Sigmoid colon (tissue), 7 donors: ENCODE data around the gene BEX4. TPM values are rescaled to one million over a fixed set of nuclear protein-coding genes. Genes with fewer than 3 reads are reported as not detected.
"Not testable (repeated sequence)": the region's sequence is repeated elsewhere in the genome, so short reads cannot be mapped to it uniquely, and the experiment has no call there.

Experiments used
- DNase-seq: peaks from one replicate; pipeline ENCODE4 v3.0.0-alpha.2; 2019
- H3K27ac ChIP-seq, 4 donors: fragments of 200-600 bp; sonication (generic); one replicate each; pipeline ENCODE4 v1.5.1; 2016 to 2019; ENCODE audit warnings: mild to moderate bottlenecking in 1 of 4
- H3K27me3 ChIP-seq, 3 donors: fragments of 200-600 bp; sonication (generic); one replicate each; pipeline ENCODE4 v1.5.1; 2019; ENCODE audit warnings: mild to moderate bottlenecking in 1 of 3
- H3K36me3 ChIP-seq, 4 donors: fragments of 200-600 bp; sonication (generic); one replicate each; pipeline ENCODE4 v1.5.1; 2016 to 2019
- H3K4me1 ChIP-seq, 4 donors: fragments of 200-600 bp; sonication (generic); one replicate each; pipeline ENCODE4 v1.5.1; 2017 to 2019
- H3K4me3 ChIP-seq, 4 donors: fragments of 200-600 bp; sonication (generic); one replicate each; pipeline ENCODE4 v1.5.1; 2017 to 2019; ENCODE audit warnings: mild to moderate bottlenecking in 2 of 4, moderate library complexity in 1 of 4
- H3K9me3 ChIP-seq, 4 donors: fragments of 200-600 bp in 3 of 4; sonication (generic) in 3 of 4; one replicate each; pipeline versions ENCODE4 v1.5.1 to v1.6.1; 2013 to 2019
- CTCF ChIP-seq, 4 experiments: fragments of 450-650 bp in 3 of 4; fragments of 200-600 bp in 1 of 4; IDR thresholded peaks; one replicate each; pipeline ENCODE4 v1.5.1; 2016 to 2019; ENCODE audit warnings: antibody characterized with exemption in 4 of 4, mild to moderate bottlenecking in 3 of 4, moderate library complexity in 2 of 4
- EP300 ChIP-seq, 4 donors: sonication (generic); formaldehyde crosslinking; IDR thresholded peaks; one replicate each; pipeline ENCODE4 v1.6.1; 2017; ENCODE audit warnings: antibody characterized with exemption in 4 of 4
- POLR2A ChIP-seq, 2 donors: fragments of 450-650 bp; IDR thresholded peaks; one replicate each; pipeline ENCODE4 v1.6.1; 2016; ENCODE audit warnings: antibody characterized with exemption in 2 of 2, mild to moderate bottlenecking in 2 of 2, moderate library complexity in 2 of 2
- POLR2AphosphoS5 ChIP-seq, 4 donors: sonication (generic); formaldehyde crosslinking; IDR thresholded peaks; one replicate each; pipeline ENCODE4 v1.6.1; 2017; ENCODE audit warnings: antibody characterized with exemption in 4 of 4
- WGBS, 2 donors: extraction: QIAGEN DNeasy Blood & Tissue Kit; methylation state at CpG; one replicate each; pipeline ENCODE4 v1.1.7; 2013; 5-methylcytosine and 5-hydroxymethylcytosine counted together
- intact Hi-C: fragments of 100-400 bp; cut with DNase I; formaldehyde crosslinking; loops from one replicate; pipeline ENCODE4 v1.15.1; 2023
- polyA plus RNA-seq, 3 donors: library from polyadenylated mRNA; stranded (reverse); fragments of 200-250 nt; gene quantifications; one replicate each; pipeline ENCODE4 v1.2.3, GENCODE V29; 2013
- total RNA-seq, 4 donors: library from RNA; depleted of rRNA; stranded (reverse); fragments of >200 nt; gene quantifications; one replicate each; pipeline ENCODE4 v1.1.0, GENCODE V29; 2016
- donor health status: healthy with polysubstance abuse.
- donor health status: Bipolar disorder and iron deficiency.
- donor health status: healthy.

The BEX4 gene
- total and polyA plus RNA-seq, 7 donors = 31.5 to 86.6 (median 45.6) TPM

GRCh38 chrX:103177556-103177955, 37.4 kb upstream of the BEX4 start:
- H3K4me3 ChIP-seq = no peak overlapping the region
- intact Hi-C loops = loop anchor here (2.0 kb wide), 1 partner anchor 227 kb away; no protein-coding TSS in a partner anchor

GRCh38 chrX:103183912-103184311, 31.0 kb upstream of the BEX4 start:
- H3K4me1 ChIP-seq = no peaks in the 10 kb centered on the region
- DNase-seq = no peak
- H3K9me3 ChIP-seq = no peaks in the 10 kb centered on the region
- no peaks in the 10 kb centered on the region for H3K27me3 ChIP-seq
- H3K4me3 ChIP-seq = no peak overlapping the region
- intact Hi-C loops = no loop called here
- H3K27ac ChIP-seq = no peak overlapping the region
- TF ChIP-seq EP300 (IDR thresholded peaks at IDR 0.05) (no peak), POLR2AphosphoS5 (IDR thresholded peaks at IDR 0.05) (no peak), POLR2A (IDR thresholded peaks at IDR 0.05) (no peak), CTCF (IDR thresholded peaks at IDR 0.05) (no peak)
- 53 to 75% methylated on average over 9 of the region's 9 CpGs for WGBS, 2 donors
- H3K36me3 ChIP-seq = no peaks in the 10 kb centered on the region

More at GRCh38 chrX:103177556-103177955, 37.4 kb upstream of the BEX4 start:
- Histone ChIP-seq H3K27ac (no peak overlapping the region), H3K4me1 (peaks cover 0 to 4% (median 0%) of the 10 kb centered on the region in 4 donors), H3K9me3 (no peaks in the 10 kb centered on the region), H3K27me3 (no peaks in the 10 kb centered on the region), H3K36me3 (no peaks in the 10 kb centered on the region)
- DNase-seq = no peak
- no peak for TF ChIP-seq EP300 (IDR thresholded peaks at IDR 0.05)

- Histone ChIP-seq H3K4me1 (no peaks in the 10 kb centered on the region), H3K4me3 (no peak overlapping the region), H3K27ac (no peak overlapping the region), H3K9me3 (no peaks in the 10 kb centered on the region), H3K36me3 (no peaks in the 10 kb centered on the region), H3K27me3 (peaks cover 0 to under 1% (median 0%) of the 10 kb centered on the region in 3 donors)
- no peak for DNase-seq
- WGBS, 2 donors = 76 to 86% methylated on average over 1 of the region's 1 CpG
- TF ChIP-seq EP300 (IDR thresholded peaks at IDR 0.05) (no peak), CTCF (IDR thresholded peaks at IDR 0.05) (no peak), POLR2AphosphoS5 (IDR thresholded peaks at IDR 0.05) (no peak), POLR2A (IDR thresholded peaks at IDR 0.05) (no peak)
- intact Hi-C loops = no loop called here
These were observed 26.9 kb upstream of the BEX4 start for GRCh38 chrX:103187953-103188475.

GRCh38 chrX:103197721-103198306, 17.1 kb upstream of the BEX4 start:
- intact Hi-C loops = no loop called here
- TF ChIP-seq EP300 (IDR thresholded peaks at IDR 0.05) (no peak), POLR2A (IDR thresholded peaks at IDR 0.05) (no peak), POLR2AphosphoS5 (IDR thresholded peaks at IDR 0.05) (no peak), CTCF (IDR thresholded peaks at IDR 0.05) (no peak)
- Histone ChIP-seq H3K4me3 (no peak overlapping the region), H3K4me1 (no peaks in the 10 kb centered on the region), H3K9me3 (no peaks in the 10 kb centered on the region), H3K27me3 (peaks cover 0 to 4% (median 0%) of the 10 kb centered on the region in 3 donors), H3K36me3 (no peaks in the 10 kb centered on the region), H3K27ac (no peak overlapping the region)
- no peak for DNase-seq
- 76 to 78% methylated on average over 2 of the region's 2 CpGs for WGBS, 2 donors

- intact Hi-C loops = not testable (repeated sequence)
- 94 to 98% methylated on average over 4 of the region's 4 CpGs for WGBS, 2 donors
These were observed 16.2 kb upstream of the BEX4 start for GRCh38 chrX:103198668-103199067.

GRCh38 chrX:103201041-103201440, 13.9 kb upstream of the BEX4 start:
- TF ChIP-seq CTCF (IDR thresholded peaks at IDR 0.05) = no peak
- TF ChIP-seq POLR2AphosphoS5 (IDR thresholded peaks at IDR 0.05) = no peak
- TF ChIP-seq POLR2A (IDR thresholded peaks at IDR 0.05) = no peak
- TF ChIP-seq EP300 (IDR thresholded peaks at IDR 0.05) = no peak
- H3K4me1 ChIP-seq = no peaks in the 10 kb centered on the region
- no peak overlapping the region for H3K4me3 ChIP-seq
- 10 to 53% methylated on average over 3 of the region's 3 CpGs for WGBS, 2 donors
- H3K36me3 ChIP-seq = no peaks in the 10 kb centered on the region
- H3K27ac ChIP-seq = no peak overlapping the region
- no peaks in the 10 kb centered on the region for H3K9me3 ChIP-seq
- DNase-seq = no peak
- intact Hi-C loops = no loop called here
- no peaks in the 10 kb centered on the region for H3K27me3 ChIP-seq

More at GRCh38 chrX:103198668-103199067, 16.2 kb upstream of the BEX4 start:
- H3K4me1 ChIP-seq, H3K27ac ChIP-seq, H3K36me3 ChIP-seq, H3K4me3 ChIP-seq, H3K27me3 ChIP-seq, DNase-seq, H3K9me3 ChIP-seq: not testable (repeated sequence)
